ENCODE data around the gene ANGPTL1. TPM values are rescaled to one million over a fixed set of nuclear protein-coding genes. Genes with fewer than 3 reads are reported as not detected.

ANGPTL1 gene
- total and polyA plus RNA-seq, 2 of the 13 experiments (the other 11 are each of a cell fraction or from before 2014, with no cell fraction given), result 2.9 to 9.3 TPM

GRCh38 chr1:178919581-178919980 lies 48.7 kb upstream of the ANGPTL1 start (continued):
- no peak for TF ChIP-seq BCLAF1 (IDR thresholded peaks at IDR 0.05)
- TF ChIP-seq ZBTB1 (CRISPR knock-in tag; IDR thresholded peaks at IDR 0.05; ENCODE audit: borderline replicate concordance), result no peak
- TF ChIP-seq BORCS8-MEF2B (CRISPR knock-in tag; IDR thresholded peaks at IDR 0.05), result no peak
- TF ChIP-seq NR2F1 (CRISPR knock-in tag; IDR thresholded peaks at IDR 0.05), result no peak
- TF ChIP-seq ZNF512 (CRISPR knock-in tag; IDR thresholded peaks at IDR 0.05), result no peak
- peak; percentile 87; the same call in 1 of the 2 replicates for TF ChIP-seq SOX5 (CRISPR knock-in tag; IDR thresholded peaks at IDR 0.05; ENCODE audit: borderline replicate concordance)
- no peak for TF ChIP-seq NFKB2 (CRISPR knock-in tag; IDR thresholded peaks at IDR 0.05; ENCODE audit: borderline replicate concordance)
- TF ChIP-seq TBX3 (IDR thresholded peaks at IDR 0.05; ENCODE audit: borderline replicate concordance), result no peak
- no peak for TF ChIP-seq ZNF512B (CRISPR knock-in tag; IDR thresholded peaks at IDR 0.05; ENCODE audit: borderline replicate concordance)
- no peak for TF ChIP-seq ZNF772 (CRISPR knock-in tag; IDR thresholded peaks at IDR 0.05)
- no peak for TF ChIP-seq KDM5A (IDR thresholded peaks at IDR 0.05; ENCODE audit: borderline replicate concordance, low read length)
- no peak for TF ChIP-seq ZNF724P (CRISPR knock-in tag; IDR thresholded peaks at IDR 0.05; ENCODE audit: borderline replicate concordance)
- no peak for TF ChIP-seq HCFC1 (IDR thresholded peaks at IDR 0.05; ENCODE audit: low read depth, low read length)
- no peak for TF ChIP-seq ZNF7 (CRISPR knock-in tag; IDR thresholded peaks at IDR 0.05)
- TF ChIP-seq ELF3 (CRISPR knock-in tag; IDR thresholded peaks at IDR 0.05), result peak; percentile 63
- TF ChIP-seq NCOA5 (CRISPR knock-in tag; IDR thresholded peaks at IDR 0.05), result no peak
- TF ChIP-seq ZBTB37 (CRISPR knock-in tag; IDR thresholded peaks at IDR 0.05), result no peak
- no peak for TF ChIP-seq U2AF2 (IDR thresholded peaks at IDR 0.05; ENCODE audit: low read depth, low read length)
- TF ChIP-seq BRF2 (CRISPR knock-in tag; IDR thresholded peaks at IDR 0.05), result no peak
- no peak for TF ChIP-seq ZNF879 (CRISPR knock-in tag; IDR thresholded peaks at IDR 0.05)
- TF ChIP-seq ZNF883 (CRISPR knock-in tag; IDR thresholded peaks at IDR 0.05; ENCODE audit: not compliant biosample characterization), result no peak
- TF ChIP-seq TEAD2 (CRISPR knock-in tag; IDR thresholded peaks at IDR 0.05), result no peak
